ENCODE data around the gene DCLRE1A.

Gene DCLRE1A

DNA sequence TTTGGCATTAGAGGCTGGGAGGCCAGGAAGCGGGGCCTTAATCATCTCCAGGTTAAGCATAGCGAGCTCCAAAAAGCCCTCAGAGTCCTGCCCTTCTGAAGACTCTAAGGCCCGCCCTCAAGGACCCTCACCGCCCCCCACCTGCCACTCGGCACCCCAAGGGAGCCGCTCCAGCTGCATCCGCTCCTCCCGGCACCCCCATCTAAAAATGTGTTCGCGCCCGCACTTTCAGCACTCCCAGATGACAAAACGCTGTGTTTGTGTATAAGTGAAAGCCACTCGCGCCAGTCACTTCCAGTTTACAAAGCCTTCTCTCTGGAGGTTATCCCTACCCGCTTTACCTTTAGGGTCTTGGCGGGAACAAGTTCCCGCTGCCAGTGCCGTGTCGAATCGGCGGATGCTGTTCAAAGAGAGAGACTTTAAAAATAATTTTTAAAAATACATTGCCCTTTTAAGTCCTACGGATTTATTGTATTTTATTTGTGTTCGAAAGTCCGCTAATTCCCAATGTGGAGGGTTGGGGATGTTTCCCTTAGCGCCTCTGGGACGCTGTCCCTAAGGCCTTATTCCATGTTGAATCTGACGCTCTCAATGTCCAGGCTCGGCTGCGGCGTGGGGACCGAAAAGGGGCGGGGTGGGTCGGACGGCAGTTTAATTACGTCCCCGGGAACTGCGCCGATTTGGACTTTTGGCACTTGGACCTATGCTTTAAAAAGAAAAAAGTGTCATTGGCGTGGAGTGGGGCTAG, at the start of gene DCLRE1A, which contains the start of gene NHLRC2:
Gene DCLRE1A, minus strand, starts transcription at position 70 of the 748 bp plus-strand sequence. CDS start 900 bp downstream, outside the sequence.
Gene NHLRC2, plus strand, starts transcription at position 649 of the 748 bp plus-strand sequence. CDS start 212 bp downstream, outside the sequence.
- peak in 50 of 51 donors; percentile 18 to 90 (median 66) for DNase-seq

GRCh38 chr10:113899952-113900598, 46.2 kb upstream of the DCLRE1A start:
- no peak for DNase-seq

- peak in 22 of 51 donors; percentile 1 to 49 (median 14) for DNase-seq
Observed at GRCh38 chr10:113897693-113898618, 44.1 kb upstream of the DCLRE1A start.

- DNase-seq, result no peak
Observed at GRCh38 chr10:113895018-113895417, 41.1 kb upstream of the DCLRE1A start.

GRCh38 chr10:113894581-113894980, 40.7 kb upstream of the DCLRE1A start:
- DNase-seq, result no peak

DNA sequence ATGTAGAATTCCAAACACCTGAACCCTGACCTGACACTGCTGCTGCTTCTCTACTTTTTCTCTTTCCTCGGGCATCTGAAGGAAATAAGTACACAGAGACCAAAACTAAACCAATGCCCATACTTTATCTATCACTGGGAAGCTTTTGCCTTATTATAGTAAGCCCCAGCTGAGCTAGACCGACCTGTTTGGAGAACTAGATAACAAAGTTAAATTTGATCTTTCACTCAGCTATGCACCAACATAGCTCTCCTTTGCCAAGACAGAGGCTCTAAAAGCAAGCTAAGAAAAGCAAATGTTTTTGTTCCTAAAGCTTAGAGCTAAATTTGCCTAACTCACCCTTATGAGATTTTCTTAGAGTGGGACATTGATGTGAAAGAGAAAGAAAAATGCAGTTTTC, 39.7 kb upstream of the DCLRE1A start:
- DNase-seq, result no peak

DNA sequence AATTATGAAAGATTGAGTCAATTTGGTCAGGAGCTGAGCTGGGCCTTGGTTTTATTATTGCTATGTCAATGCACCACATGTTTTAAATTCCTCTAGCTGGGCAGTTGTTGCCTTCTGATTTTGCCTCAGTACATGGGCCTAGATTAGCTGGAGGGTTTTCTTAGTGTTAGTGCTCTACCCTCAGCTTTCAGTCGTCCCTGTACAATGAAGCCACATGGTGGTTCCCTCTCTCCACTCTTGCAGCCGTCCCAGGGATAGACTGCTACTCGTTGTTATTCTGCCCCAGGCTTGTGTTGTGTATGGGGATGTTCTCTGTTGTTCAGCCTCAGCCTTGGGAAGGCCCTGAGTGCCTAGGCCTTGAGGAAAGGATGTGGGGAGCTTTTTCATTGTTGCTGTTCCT, 37.6 kb upstream of the DCLRE1A start:
- DNase-seq, result peak in 19 of 51 donors; percentile 1 to 34 (median 21)

DNA sequence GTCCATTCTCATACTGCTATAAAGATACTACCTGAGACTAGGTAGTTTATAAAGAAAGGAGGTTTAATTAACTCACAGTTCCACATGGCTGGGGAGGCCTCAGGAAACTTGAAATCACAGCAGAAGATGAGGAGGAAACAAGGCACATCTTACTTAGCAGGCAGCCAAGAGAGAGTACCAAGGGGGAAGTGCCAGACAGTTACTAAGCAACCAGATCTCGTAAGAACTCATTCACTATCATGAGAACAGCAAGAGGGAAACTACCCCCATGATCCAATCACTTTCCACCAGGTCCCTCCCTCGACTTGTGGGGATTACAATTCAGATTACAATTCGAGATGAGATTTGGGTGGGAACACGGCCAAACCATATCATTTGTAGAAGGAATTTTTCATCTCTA, 36.9 kb upstream of the DCLRE1A start:
- no peak for DNase-seq

DNA sequence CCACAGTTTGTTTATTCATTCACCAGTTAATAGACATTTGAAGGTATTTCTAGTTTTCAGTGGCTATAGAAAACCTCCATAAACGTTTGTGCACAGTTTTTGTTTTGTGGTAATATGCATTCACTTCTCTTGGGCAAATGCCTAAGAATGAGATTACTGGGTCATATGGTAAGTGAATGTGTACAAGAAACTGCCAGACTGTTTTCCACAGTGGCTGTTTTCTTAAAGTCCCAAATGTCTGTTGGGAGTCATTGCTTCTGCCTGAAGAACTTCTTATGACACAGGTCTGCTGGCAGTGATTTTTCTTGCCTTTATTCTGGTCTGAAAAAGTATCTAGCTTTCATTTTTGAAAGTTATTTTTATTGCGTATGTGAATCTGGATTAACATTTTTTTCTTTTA, 36.0 kb upstream of the DCLRE1A start:
- no peak for DNase-seq

DNA sequence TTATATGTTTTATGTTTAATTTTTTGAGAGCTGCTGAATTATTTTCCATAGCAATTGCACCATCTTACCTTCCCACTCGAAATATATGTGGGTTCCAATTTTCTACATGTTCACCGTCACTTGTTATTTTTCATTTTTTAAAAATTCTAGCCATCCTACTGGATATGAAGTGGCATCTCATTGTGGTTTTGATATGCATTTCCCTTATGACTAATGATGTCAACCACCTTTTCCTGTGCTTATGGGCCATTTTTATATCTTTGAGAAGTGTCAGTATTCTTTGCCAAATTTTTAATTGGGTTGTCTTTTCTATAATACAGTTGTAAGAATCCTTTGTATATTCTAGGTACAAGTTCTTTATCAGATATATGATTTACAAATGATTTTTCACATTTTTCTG, 28.4 kb upstream of the DCLRE1A start:
- no peak for DNase-seq

DNA sequence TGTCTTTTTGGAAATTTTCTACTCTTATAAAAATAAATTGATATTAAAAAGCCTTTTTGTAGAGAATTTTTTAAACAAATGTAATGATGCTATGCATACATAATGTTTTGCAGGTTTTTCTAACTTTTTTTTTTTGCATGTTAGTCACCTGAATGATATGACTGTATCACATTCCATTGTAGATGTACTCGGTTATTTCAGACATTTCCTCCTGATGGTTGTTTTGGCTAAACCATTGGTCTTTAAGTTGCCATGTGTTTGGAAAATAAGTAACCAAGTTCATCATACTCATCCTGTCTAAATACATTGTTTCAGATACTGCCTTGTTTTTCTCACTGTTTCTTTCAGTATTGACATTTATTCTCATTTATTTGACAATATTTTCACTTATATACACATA, 26.4 kb upstream of the DCLRE1A start:
- DNase-seq, result no peak

DNA sequence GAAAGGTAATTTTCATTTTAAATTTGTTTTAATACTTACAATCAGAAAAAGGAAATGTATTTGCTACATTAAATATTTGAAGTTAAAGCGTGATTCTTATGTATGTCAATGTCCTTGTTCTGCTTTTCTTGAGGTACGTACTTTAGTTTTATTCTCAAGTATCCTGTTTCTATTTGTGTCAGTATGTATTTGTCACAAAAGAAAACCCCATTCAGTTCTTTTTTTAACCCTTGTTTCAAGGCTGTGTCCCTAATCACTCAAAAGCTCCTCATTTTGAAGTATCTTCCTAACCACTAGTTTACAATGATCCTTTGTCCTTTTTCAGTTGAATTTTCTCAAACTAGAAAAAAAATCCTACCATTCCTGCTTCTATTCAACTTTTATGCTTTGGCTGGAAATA, 25.8 kb upstream of the DCLRE1A start:
- no peak for DNase-seq

GRCh38 chr10:113876461-113876860, 22.6 kb upstream of the DCLRE1A start:
- no peak for DNase-seq

DNA sequence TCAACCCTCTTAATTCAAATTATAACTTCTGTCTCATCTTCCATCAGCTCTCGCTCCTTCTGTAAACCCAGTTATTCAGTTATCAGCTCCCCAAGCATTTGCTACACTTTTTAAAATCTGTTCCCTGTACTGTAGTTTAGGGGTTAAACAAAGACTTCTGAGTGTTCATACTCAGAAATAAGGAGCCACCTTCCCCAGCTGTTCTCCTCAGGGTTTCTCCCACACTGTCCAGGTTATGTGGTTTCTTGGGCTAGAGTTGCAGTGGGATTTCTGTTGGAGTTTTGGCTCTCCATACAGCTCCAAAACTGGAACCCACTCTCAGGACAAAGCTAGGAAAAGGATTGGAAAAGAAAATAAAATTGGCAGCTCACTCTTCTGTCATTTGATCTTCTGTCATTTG, 21.3 kb upstream of the DCLRE1A start:
- DNase-seq, result no peak

DNA sequence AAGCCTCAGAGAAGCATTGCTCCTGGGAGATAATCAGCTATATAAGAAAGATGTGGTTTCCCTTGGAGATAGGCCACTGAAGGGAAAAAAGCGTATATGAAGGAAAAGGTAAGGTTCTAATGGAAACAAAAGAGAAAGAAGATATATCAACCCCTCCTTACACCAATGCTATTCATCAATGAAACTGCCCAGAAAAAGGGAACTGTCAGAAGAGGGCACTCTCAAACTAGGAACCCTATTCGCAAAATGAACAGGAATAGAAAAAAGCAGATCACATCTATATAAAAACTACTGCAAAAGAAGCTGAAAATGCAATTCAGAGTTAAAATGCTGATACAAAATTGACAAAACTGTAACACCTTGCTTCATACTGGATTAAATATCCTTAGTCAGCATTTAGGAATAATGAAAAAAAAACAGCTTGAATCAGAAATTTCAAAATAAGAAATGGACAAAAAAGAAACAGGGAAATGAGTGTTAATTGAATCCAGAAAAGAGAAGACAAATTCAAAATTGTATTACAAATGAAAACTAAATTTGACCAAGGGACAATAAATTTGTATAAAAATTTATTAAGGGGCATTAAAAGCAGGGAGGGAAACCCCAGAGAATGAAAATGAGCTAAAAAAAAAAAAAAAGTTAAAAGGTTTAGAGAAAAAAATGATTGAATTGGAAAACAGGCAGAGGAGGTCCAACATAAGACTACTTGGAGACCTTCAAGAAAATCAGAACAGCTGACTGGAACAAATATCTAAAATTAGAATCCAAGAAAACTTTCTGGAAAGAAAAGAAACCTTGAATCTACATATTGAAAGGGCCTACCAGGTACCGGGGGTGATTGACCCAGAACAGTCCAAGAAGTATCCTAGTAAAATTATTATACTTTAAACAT, 18.5 kb upstream of the DCLRE1A start:
- DNase-seq, result no peak

DNA sequence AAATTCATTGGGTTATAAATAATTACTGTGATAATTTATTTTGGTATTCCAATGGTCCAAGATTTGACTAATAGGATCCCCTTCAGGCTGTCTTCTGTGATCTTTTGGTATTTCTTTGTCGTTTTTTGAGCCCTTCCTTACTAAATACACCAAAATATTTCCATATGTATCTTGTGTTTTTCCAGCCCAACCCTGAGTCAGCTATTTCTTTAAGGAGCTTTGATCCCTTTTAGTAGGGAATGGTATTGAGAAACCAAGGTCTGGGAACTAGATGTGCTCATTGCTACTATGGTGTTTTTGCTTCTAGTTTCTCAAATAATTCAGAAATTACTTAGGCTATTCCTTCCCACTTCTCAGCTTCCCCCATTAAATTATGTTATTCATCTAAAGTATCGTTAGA, 15.9 kb upstream of the DCLRE1A start:
- DNase-seq, result no peak

- DNase-seq, result no peak
Observed at GRCh38 chr10:113867904-113868303, 14.0 kb upstream of the DCLRE1A start.

DNA sequence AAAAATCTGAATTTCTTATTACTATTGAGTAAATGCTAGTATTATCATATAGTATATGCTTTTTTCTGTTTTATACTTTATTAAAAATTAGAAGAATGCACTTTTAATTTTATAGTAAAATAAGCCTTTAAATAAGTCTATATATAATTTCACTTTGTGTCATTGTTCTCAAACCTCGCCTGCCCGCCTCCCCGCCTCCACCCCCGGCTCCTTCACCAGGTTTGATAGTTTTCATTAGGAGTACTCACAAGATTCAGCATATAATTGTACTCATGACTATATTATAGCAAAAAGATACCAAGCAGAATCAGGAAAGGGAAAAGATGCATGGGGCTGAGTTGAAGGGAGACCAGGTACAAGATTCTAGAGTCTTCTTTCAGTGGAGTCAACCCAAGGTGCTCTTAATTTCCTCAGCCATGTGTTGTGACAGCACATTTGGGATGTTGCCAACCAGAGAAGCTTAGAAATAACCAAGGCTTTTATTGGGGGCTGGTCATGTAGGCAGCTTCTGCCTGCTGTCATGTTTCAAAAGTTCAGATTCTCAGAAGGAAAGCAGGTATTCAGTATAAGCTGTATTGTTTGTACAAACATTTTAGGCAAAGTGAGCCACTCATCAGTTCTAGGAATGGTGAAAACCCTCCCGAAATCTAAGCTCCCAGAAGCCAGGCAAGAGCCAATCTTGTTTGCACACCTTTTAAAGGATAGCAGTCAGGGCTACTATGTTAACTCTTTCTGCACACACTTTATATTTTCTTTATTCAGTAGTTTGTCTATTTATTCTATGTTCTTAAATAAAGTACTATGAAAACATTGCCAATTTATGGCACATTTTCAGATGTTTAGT, 12.9 kb upstream of the DCLRE1A start:
- peak in 1 of 51 donors; percentile 18 for DNase-seq

DNA sequence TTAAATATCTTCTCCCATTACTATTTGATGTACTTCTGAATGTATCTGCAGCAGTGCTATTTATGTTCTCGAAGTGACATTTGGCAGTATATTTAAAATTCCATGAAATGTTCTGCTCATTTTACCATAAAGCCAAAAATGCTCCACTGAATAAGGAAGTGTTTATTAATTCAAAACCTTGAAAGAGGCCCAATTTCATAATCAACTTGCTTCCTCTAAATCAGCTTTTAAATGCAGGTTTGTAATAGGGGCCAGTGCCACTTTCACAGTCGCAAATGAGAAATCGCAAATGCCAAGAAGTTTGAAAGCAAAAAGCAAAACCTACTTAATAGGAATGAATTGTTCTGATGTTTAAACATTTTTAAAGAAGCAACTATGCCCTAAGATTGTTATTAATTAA, 12.0 kb upstream of the DCLRE1A start:
- DNase-seq, result no peak

DNA sequence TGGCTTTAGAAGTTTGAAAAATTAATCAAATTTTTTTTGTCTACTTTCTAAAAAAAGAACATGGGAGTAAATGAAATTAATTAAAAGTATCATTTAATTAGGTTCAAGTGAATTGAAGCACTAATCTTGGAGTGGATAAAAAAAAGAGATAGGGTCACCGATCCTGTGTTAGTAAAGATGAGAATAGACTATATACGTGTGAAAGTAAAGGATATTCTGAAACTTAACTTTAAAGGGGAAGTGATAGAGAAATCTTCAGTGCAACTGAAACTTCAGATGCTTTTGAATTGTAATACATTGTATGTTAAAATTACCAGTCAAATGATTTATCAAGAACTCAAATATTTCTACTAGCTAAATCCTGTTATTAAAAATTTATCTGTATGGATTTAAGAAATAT, 5.4 kb upstream of the DCLRE1A start:
- DNase-seq, result no peak

Data from hypothalamus (tissue), 51 donors.